DMS 273 (cell line): ENCODE data around the gene TBC1D2.
"Not testable (repeated sequence)": the region's sequence is repeated elsewhere in the genome, so short reads cannot be mapped to it uniquely, and the experiment has no call there.

ENCODE experiments used
- DNase-seq: peaks from one replicate; lab custom pipeline; 2025; ENCODE audit not compliant: unreplicated experiment; lab: John Stamatoyannopoulos, UW

TBC1D2 gene, protein sequence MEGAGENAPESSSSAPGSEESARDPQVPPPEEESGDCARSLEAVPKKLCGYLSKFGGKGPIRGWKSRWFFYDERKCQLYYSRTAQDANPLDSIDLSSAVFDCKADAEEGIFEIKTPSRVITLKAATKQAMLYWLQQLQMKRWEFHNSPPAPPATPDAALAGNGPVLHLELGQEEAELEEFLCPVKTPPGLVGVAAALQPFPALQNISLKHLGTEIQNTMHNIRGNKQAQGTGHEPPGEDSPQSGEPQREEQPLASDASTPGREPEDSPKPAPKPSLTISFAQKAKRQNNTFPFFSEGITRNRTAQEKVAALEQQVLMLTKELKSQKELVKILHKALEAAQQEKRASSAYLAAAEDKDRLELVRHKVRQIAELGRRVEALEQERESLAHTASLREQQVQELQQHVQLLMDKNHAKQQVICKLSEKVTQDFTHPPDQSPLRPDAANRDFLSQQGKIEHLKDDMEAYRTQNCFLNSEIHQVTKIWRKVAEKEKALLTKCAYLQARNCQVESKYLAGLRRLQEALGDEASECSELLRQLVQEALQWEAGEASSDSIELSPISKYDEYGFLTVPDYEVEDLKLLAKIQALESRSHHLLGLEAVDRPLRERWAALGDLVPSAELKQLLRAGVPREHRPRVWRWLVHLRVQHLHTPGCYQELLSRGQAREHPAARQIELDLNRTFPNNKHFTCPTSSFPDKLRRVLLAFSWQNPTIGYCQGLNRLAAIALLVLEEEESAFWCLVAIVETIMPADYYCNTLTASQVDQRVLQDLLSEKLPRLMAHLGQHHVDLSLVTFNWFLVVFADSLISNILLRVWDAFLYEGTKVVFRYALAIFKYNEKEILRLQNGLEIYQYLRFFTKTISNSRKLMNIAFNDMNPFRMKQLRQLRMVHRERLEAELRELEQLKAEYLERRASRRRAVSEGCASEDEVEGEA

GRCh38 chr9:98255578-98256296, at the start of gene TBC1D2:
Gene TBC1D2, minus strand, starts transcription at chr9:98255649. Its CDS starts 108 bp downstream, at chr9:98255541.
- peak; percentile 96 for DNase-seq

GRCh38 chr9:98304381-98304780, 48.9 kb upstream of the TBC1D2 start:
- DNase-seq, result no peak

DNA sequence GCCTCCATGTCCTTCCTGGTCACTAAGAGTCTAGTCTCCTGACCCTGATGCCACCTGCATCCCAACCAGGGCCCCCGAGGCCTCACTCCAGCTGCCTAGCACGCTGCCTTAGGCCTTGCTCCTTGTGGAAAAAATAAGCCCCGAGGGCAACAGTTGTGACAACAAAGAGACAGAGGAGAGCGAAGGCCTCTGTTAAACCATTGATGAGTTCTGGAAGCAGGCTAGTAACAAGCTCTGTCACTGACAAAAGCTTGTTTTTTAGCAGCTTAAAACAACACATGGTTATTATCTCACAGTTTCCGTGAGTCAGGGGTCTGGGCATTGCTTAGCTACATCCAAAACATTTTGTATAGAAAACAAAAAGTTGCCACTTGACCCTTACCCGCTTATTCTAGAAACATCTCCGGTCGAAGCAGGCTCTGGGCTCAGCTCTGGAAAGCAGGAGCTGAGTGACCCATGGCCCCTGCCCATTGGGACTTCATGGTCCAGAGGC, 48.2 kb upstream of the TBC1D2 start:
- DNase-seq, result no peak

DNA sequence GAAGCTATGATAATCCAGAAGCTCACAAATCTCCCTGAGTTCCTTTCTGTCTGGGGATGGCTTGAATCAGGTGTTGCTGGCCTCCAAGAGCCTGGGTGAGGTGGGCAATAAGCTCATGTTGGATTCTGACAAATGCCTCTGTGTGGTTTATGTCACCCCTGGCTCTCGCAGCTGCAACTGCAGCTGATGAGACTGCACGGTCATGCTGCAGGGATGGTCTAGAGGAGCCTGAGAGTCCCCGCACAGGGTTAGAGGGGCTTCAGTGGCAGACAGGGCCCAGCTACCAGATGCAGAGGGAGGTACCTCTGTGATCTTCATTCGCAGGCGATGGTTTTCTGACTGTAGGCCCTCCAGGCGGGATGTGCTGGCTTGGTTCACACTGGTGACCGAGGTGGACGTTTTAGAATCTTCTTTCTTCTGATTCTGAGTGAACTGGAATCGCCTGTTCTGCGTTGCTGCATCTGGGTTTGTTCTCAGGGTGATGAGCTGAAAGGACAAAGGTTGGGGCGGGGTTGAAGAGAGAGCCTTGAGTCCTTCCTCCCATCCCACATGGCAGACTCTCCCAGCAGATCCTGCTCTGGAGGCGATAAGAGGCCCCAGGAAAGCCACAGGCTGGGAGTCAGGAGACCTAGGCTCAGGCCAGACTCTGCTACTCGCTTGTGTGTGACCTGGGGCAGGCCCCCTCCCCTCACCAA, 47.6 kb upstream of the TBC1D2 start:
- DNase-seq, result no peak

GRCh38 chr9:98302150-98302549, 46.7 kb upstream of the TBC1D2 start:
- no peak for DNase-seq

DNA sequence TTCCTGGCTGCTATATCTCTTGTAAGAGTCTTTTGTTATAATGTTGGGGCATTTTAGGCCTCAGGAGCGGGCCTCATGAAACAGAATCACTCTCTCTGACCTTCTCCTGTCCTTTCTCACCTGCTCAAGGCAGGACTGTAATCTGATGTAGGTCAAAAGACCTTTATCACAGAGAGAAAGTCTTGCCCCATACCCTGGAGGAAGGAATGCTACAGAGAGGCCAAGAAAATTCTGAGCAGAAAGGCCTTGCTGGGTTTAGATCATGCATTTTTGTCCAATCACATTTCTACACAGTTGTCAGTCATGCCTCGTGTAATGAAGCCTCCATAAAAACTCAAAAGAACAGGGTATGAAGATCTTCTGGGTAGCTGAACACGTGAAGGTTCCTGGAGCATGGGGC, 45.2 kb upstream of the TBC1D2 start:
- no peak for DNase-seq

DNA sequence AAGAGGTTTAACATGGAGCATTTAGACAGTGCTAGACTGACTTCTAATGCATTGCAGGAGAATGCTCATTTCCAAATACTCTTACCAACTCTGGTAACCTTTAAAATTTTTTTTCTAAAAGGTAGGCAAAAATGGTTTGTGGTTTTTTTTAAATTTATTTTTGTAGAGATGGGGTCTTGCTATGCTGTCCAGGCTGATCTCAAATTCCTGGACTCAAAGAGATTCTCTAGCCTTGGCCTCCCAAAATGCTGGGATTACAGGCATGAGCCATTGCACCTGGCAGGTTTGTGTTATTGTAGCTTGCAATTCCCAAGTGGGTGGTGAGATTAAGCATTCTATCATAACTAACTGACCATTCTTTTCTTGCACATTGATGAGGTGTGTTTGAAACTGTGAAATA, 43.0 kb upstream of the TBC1D2 start:
- DNase-seq, result no peak

GRCh38 chr9:98295824-98296223, 40.4 kb upstream of the TBC1D2 start:
- no peak for DNase-seq

GRCh38 chr9:98291820-98292219, 36.4 kb upstream of the TBC1D2 start:
- DNase-seq, result no peak

GRCh38 chr9:98290411-98290810, 35.0 kb upstream of the TBC1D2 start:
- no peak for DNase-seq

- DNase-seq, result no peak
These were observed 34.3 kb upstream of the TBC1D2 start for GRCh38 chr9:98289614-98290201.

DNA sequence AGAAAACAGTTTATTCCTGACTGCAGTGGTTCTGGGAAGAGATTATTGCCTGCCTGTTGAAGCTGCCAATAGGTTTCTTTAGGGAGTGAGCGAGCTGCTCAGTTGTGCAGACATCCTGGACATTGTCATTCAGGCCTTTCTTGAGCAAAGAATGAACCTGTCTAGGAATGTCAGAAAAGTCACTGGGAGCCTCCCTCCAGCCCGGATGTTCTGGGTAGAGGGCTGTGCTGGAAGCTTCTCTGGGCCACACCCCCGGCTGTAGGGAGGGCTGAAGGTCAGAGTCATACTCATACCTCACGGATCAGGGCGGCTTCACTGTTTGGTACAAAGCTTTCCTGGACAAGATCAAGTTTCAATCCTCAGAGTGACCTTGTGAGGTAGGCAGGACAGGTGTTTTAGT, 33.4 kb upstream of the TBC1D2 start:
- no peak for DNase-seq

- DNase-seq, result peak; percentile 39
These were observed 31.9 kb upstream of the TBC1D2 start for GRCh38 chr9:98287384-98287783.

GRCh38 chr9:98285446-98285845, 30.0 kb upstream of the TBC1D2 start:
- DNase-seq, result peak; percentile 5

- DNase-seq, result no peak
These were observed 29.3 kb upstream of the TBC1D2 start for GRCh38 chr9:98284754-98285153.

DNA sequence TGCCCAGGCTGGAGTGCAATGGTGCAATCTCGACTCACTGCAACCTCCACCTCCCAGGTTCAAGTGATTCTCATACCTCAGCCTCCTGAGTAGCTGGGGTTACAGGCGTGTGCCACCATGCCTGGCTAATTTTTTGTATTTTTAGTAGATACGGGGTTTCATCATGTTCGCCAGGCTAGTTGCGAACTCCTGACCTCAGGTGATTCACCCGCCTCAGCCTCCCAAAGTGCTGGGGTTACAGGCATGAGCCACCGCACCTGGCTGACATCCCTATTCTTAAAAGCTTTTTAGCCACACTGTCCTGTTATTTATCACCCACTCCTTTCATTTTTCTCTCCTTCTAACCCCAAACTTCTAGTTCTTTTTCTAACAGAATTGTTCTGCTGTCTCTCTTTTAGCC, 27.7 kb upstream of the TBC1D2 start:
- DNase-seq, result not testable (repeated sequence)

- DNase-seq, result no peak
These were observed 25.8 kb upstream of the TBC1D2 start for GRCh38 chr9:98281281-98281680.

- no peak for DNase-seq
These were observed 25.1 kb upstream of the TBC1D2 start for GRCh38 chr9:98280574-98280973.

DNA sequence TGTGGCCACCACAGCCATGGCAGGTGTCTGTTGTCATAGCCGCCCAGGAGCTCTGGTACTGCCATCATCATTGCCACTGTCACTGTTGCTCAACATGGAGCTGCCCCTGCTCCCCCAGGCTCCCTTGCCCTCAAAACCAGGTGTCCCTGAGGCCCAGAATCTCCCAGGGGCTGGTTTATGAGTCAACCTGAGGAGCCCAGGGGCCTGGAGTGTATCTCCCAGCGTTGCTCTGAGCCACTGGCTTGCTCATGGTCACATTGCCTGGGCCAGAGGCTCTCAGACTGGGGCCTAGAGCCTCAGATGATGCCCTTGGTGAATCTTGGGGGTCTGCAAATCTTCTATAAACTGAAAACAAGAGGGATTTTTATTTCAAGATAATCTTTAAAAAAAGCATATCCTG, 24.7 kb upstream of the TBC1D2 start:
- DNase-seq, result no peak

DNA sequence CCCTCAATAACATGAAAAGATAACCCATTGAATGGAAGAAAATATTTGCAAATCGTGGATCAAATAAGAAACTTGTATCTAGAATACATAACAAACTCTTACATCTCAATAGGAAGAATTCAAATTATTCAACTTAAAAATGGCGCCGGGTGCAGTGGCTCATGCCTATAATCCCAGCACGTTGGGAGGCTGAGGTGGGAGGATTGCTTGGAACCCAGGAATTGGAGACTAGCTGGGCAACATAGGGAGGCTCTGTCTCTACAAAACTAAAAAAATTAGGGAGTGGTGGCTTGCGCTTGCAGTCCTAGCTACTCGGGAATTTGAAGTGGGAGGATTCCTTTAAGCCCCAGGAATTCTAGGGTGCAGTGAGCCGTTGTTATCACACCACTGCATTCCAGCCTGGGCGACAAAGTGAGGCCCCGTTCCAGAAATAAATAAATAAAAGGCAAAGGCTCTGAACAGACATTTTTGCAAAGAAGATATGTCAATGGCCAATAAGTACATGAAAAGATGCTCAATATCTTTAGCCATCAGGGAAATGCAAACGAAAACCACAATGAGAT, 21.5 kb upstream of the TBC1D2 start:
- DNase-seq, result no peak
